ENCODE measurements around the gene PPM1H.

Gene PPM1H

GRCh38 chr12:62640910-62641448, 294.0 kb downstream of the PPM1H start:
- TF ChIP-seq CTCF (IDR thresholded peaks at IDR 0.05; ENCODE audit: insufficient read depth, low read length, poor library complexity, severe bottlenecking): peak; percentile 15
- Histone ChIP-seq H3K4me3 (replicated peaks; ENCODE audit: low read depth, low read length) (peak overlapping the region; percentile 23), H3K27me3 (replicated peaks; ENCODE audit: control insufficient read depth, insufficient read depth, low read length) (no peaks in the 10 kb centered on the region), H3K36me3 (ENCODE audit: control insufficient read depth, insufficient read depth, low read length) (no peaks in the 10 kb centered on the region)
- DNase-seq (ENCODE audit: extremely low read depth, insufficient read length): peak; percentile 60

GRCh38 chr12:62637679-62638078, 297.3 kb downstream of the PPM1H start:
- no peak for TF ChIP-seq CTCF (IDR thresholded peaks at IDR 0.05; ENCODE audit: insufficient read depth, low read length, poor library complexity, severe bottlenecking)
- H3K36me3 ChIP-seq (ENCODE audit: control insufficient read depth, insufficient read depth, low read length): no peaks in the 10 kb centered on the region
- H3K4me3 ChIP-seq (replicated peaks; ENCODE audit: low read depth, low read length): no peak overlapping the region
- no peak for DNase-seq (ENCODE audit: extremely low read depth, insufficient read length)
- H3K27me3 ChIP-seq (replicated peaks; ENCODE audit: control insufficient read depth, insufficient read depth, low read length): no peaks in the 10 kb centered on the region

- Histone ChIP-seq H3K36me3 (ENCODE audit: control insufficient read depth, insufficient read depth, low read length) (no peaks in the 10 kb centered on the region), H3K27me3 (replicated peaks; ENCODE audit: control insufficient read depth, insufficient read depth, low read length) (no peaks in the 10 kb centered on the region), H3K4me3 (replicated peaks; ENCODE audit: low read depth, low read length) (no peak overlapping the region)
- no peak for TF ChIP-seq CTCF (IDR thresholded peaks at IDR 0.05; ENCODE audit: insufficient read depth, low read length, poor library complexity, severe bottlenecking)
- no peak for DNase-seq (ENCODE audit: extremely low read depth, insufficient read length)
Observed at GRCh38 chr12:62635649-62636048, 299.3 kb downstream of the PPM1H start.

GRCh38 chr12:62632411-62632918, 302.5 kb downstream of the PPM1H start:
- H3K27me3 ChIP-seq (replicated peaks; ENCODE audit: control insufficient read depth, insufficient read depth, low read length): no peaks in the 10 kb centered on the region
- peak; percentile 35 for DNase-seq (ENCODE audit: extremely low read depth, insufficient read length)
- H3K36me3 ChIP-seq (ENCODE audit: control insufficient read depth, insufficient read depth, low read length): no peaks in the 10 kb centered on the region
- TF ChIP-seq CTCF (IDR thresholded peaks at IDR 0.05; ENCODE audit: insufficient read depth, low read length, poor library complexity, severe bottlenecking): no peak
- peak overlapping the region; percentile 58 for H3K4me3 ChIP-seq (replicated peaks; ENCODE audit: low read depth, low read length)

- Histone ChIP-seq H3K27me3 (replicated peaks; ENCODE audit: control insufficient read depth, insufficient read depth, low read length) (no peaks in the 10 kb centered on the region), H3K36me3 (ENCODE audit: control insufficient read depth, insufficient read depth, low read length) (no peaks in the 10 kb centered on the region), H3K4me3 (replicated peaks; ENCODE audit: low read depth, low read length) (peak overlapping the region; percentile 58)
- TF ChIP-seq CTCF (IDR thresholded peaks at IDR 0.05; ENCODE audit: insufficient read depth, low read length, poor library complexity, severe bottlenecking): peak; percentile 55
- peak; percentile 47 for DNase-seq (ENCODE audit: extremely low read depth, insufficient read length)
Observed at GRCh38 chr12:62631471-62632410, 303.2 kb downstream of the PPM1H start.

Measured in GM06990 (cell line).